ENCODE data around the gene SRGAP2. TPM values are rescaled to one million over a fixed set of nuclear protein-coding genes. Genes with fewer than 3 reads are reported as not detected.
"Not testable (repeated sequence)": the region's sequence is repeated elsewhere in the genome, so short reads cannot be mapped to it uniquely, and the experiment has no call there.

The SRGAP2 gene
- total RNA-seq, 1 experiment from 2014 or later: 36.5 TPM

DNA sequence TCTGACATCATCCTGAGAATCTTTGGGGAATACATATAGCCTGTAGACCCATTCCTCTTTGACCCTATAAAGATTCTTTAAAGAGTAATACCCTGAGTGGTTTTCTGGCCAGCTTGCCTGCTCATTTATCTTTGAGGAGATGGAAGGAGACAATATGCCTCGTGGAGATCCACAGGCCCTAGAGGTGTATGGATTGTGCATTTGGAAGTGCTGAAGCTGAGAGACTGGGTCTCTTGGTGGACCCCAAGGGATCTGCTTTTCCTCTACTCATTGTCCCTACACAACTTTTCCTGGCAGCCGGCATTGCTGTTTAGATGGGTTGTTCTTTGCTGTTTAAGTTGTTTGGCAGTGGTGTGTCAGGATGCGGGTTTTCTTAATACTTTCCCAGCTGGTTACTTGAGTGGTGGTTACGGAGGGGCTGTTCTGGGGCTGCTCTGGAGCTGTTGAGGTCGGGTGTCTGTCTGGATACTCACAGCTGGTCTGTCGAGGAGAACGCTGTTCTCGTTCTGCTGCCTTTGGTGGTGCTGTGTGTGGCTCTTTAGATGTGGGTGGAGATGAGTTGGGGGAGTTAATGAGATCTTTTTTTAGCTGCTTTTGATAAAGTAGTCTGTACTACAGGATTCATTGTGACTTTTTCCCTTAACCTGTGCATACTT lies 49.5 kb downstream of the SRGAP2 start:
- H3K4ac ChIP-seq (ENCODE audit: low read depth, low read length); H3K4me1 ChIP-seq (ENCODE audit: insufficient read depth, low read length); H3K4me1 Mint-ChIP-seq; H3K9me3 ChIP-seq (ENCODE audit: control insufficient read depth, low read depth, low read length); H3K36me3 Mint-ChIP-seq (ENCODE audit: insufficient read depth in 1 of 3, low read depth in 3 of 3); H2BK20ac ChIP-seq (ENCODE audit: low read depth, low read length, poor library complexity, severe bottlenecking); H4K8ac ChIP-seq (replicated peaks; ENCODE audit: insufficient read length, low read depth, low read length); H2AFZ ChIP-seq (ENCODE audit: low read length); H3K23me2 ChIP-seq (ENCODE audit: insufficient read length, low read depth, low read length, poor library complexity, severe bottlenecking); H3K18ac ChIP-seq (ENCODE audit: insufficient read length, low read depth, low read length); H2BK15ac ChIP-seq (ENCODE audit: low read depth, low read length); H3K9me3 Mint-ChIP-seq; H3K4me3 Mint-ChIP-seq; H3K27me3 ChIP-seq (ENCODE audit: insufficient read depth, low read length); H3K23ac ChIP-seq (ENCODE audit: insufficient read length, low read depth, low read length); H3K14ac ChIP-seq (ENCODE audit: insufficient read depth, low read length); H3K9ac ChIP-seq (ENCODE audit: extremely low read depth, insufficient read length, low read length); H4K5ac ChIP-seq (ENCODE audit: insufficient read length, low read depth, low read length); H3K4me2 ChIP-seq (ENCODE audit: insufficient read depth, insufficient read length, low read length); H4K20me1 ChIP-seq (ENCODE audit: control insufficient read depth, insufficient read depth, insufficient read length); H3K27ac ChIP-seq (ENCODE audit: insufficient read length, low read depth, low read length); H2BK120ac ChIP-seq (ENCODE audit: low read depth, low read length, poor library complexity, severe bottlenecking); H3K27ac Mint-ChIP-seq; H3K27me3 Mint-ChIP-seq (ENCODE audit: low read depth); H2AK5ac ChIP-seq (ENCODE audit: insufficient read length, low read length); H2BK12ac ChIP-seq (ENCODE audit: insufficient read length, low read depth, low read length); H4K91ac ChIP-seq (ENCODE audit: insufficient read length, low read depth, low read length); H3K79me1 ChIP-seq (ENCODE audit: insufficient read depth, low read depth, low read length, poor library complexity, severe bottlenecking); H2BK5ac ChIP-seq (ENCODE audit: insufficient read length, low read length); H3K56ac ChIP-seq (ENCODE audit: insufficient read length, low read depth, low read length); H3T11ph ChIP-seq (ENCODE audit: low read length); H3K79me2 ChIP-seq (ENCODE audit: insufficient read depth, low read length): not testable (repeated sequence)
- no CpG with 5 or more reads among the region's 8 CpGs for WGBS (ENCODE audit: extremely low coverage, insufficient read length, low lambda C conversion rate)
- peak; percentile 23 for DNase-seq

Other genes starting within 250 kb of the SRGAP2 start
- gene RAB7B, start 200.1 kb upstream of the SRGAP2 start, total RNA-seq (2021): 0.68 and 0.83 TPM in 2 replicates
- gene CTSE, start 179.6 kb upstream of the SRGAP2 start, total RNA-seq (2021): not detected in 2 replicates
- gene RHEX, start 150.4 kb upstream of the SRGAP2 start, total RNA-seq (2021): not detected in 2 replicates
- 0.09 TPM in 1 of 2 replicates, not detected in the other for gene AVPR1B, start 86.2 kb upstream of the SRGAP2 start, total RNA-seq (2021)
- 10.5 and 11.4 TPM in 2 replicates for gene FAM72A, start 702 bp upstream of the SRGAP2 start, total RNA-seq (2021)

All from H9 (cell line).